Adrenal gland (tissue), 5 donors: ENCODE measurements around the gene SERPIND1.

Experiments
- POLR2A ChIP-seq, 2 donors: fragments of 450-650 bp; IDR thresholded peaks; one replicate each; pipeline ENCODE4 v1.6.1; 2017; ENCODE audit warnings: antibody characterized with exemption in 2 of 2, mild to moderate bottlenecking in 2 of 2, moderate library complexity in 1 of 2
- TF ChIP-seq, protein P1 (sequence below), 6 experiments: fragments of 450-650 bp in 4 of 6; fragments of 200-600 bp in 2 of 6; sonication (generic) in 1 of 6; IDR thresholded peaks; 1 replicate in 5 of 6; 2 replicates in 1 of 6; pipeline versions ENCODE4 v1.5.1 to v1.8.0; 2016 to 2021; ENCODE audit warnings: antibody characterized with exemption in 6 of 6, mild to moderate bottlenecking in 2 of 6, moderate library complexity in 1 of 6
- donor health status: DM: no; HTN: no; CAD: no.

DNA sequence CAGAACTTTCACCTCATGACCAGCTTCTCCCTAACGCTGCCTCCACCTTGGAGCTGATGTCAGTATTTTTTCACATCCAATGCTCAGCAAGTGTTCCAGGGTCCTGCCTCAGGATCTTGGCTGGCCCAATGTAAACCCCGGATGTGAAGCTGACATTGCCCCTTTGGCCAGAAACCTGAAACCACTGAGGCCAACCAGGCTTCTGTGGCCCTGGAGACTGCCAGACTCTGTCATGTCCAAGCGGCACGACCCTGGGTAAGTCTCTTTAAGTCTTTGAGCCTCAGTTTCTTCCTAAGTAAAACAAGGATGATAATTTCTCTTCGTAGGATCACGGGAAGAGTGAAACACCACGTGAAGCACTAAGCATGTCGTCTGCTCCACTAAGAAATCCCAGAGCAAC is 22.8 kb downstream of the SERPIND1 start:
- TF ChIP-seq, protein P1, sequence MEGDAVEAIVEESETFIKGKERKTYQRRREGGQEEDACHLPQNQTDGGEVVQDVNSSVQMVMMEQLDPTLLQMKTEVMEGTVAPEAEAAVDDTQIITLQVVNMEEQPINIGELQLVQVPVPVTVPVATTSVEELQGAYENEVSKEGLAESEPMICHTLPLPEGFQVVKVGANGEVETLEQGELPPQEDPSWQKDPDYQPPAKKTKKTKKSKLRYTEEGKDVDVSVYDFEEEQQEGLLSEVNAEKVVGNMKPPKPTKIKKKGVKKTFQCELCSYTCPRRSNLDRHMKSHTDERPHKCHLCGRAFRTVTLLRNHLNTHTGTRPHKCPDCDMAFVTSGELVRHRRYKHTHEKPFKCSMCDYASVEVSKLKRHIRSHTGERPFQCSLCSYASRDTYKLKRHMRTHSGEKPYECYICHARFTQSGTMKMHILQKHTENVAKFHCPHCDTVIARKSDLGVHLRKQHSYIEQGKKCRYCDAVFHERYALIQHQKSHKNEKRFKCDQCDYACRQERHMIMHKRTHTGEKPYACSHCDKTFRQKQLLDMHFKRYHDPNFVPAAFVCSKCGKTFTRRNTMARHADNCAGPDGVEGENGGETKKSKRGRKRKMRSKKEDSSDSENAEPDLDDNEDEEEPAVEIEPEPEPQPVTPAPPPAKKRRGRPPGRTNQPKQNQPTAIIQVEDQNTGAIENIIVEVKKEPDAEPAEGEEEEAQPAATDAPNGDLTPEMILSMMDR (IDR thresholded peaks at IDR 0.05): no peak
- TF ChIP-seq POLR2A (IDR thresholded peaks at IDR 0.05): no peak
